GM21723 (cell line): ENCODE measurements around the gene BOK.
A peak's percentile ranks its signal among the peaks of the same experiment; 100 is the strongest.
"Not testable (repeated sequence)": the region's sequence is repeated elsewhere in the genome, so short reads cannot be mapped to it uniquely, and the experiment has no call there.

Source experiments
- ATAC-seq: cut with Tn5 transposase; IDR thresholded peaks from one replicate; pipeline ENCODE4 v1.9.1; 2021; ENCODE audit warnings: mild to moderate bottlenecking, moderate library complexity; ENCODE audit not compliant: unreplicated experiment

The BOK gene

DNA sequence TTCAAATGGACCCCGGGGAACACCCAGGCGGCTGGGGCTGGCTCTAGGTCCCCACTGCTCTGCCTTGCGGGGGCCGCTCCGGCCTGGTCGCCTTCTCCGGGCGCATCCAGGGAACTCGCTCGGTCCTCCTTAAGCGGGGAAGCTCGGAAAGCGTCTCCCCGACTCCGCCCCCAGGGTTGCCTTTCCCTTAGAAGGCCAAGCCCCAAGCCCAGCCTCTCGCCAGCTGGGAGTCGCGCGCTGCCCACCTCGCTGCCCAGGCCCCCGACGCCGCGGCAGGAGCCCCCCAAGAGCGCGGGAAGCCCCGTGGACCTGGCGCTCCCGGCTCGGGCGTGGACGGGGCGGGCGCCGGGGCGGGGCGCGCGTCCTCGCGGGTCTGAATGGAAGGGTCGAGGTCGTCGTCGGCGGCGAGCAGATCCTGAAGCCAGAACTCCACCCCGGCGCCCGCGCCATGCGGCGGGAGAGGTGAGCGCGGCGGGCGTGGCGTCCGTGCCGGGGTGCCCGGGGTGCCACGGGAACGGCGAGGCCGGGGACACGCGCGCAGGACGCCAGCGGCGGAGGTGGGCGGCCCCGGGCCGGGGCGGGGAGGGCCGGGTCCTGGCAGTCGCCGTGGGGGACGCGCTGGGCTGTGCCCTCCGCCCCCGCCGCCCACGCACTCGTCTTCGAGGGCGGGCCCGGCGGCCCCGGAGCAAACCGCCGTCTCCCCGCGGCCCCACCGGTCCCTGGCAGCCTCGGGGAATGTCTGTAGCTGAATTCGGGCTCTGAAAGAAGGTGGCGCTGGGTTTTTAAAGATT, at the start of gene BOK:
TSS of gene BOK (plus strand) at position 214 of the 791 bp plus-strand sequence. CDS start 739 bp downstream, outside the sequence.
- ATAC-seq = no peak

GRCh38 chr2:241509155-241509784, 49.3 kb upstream of the BOK start:
- no peak for ATAC-seq

GRCh38 chr2:241511091-241511741, 47.3 kb upstream of the BOK start:
- no peak for ATAC-seq

- ATAC-seq = no peak
Observed at GRCh38 chr2:241514553-241514952, 44.0 kb upstream of the BOK start.

- ATAC-seq = peak; percentile 72
Observed at GRCh38 chr2:241514986-241515737, 43.4 kb upstream of the BOK start.

DNA sequence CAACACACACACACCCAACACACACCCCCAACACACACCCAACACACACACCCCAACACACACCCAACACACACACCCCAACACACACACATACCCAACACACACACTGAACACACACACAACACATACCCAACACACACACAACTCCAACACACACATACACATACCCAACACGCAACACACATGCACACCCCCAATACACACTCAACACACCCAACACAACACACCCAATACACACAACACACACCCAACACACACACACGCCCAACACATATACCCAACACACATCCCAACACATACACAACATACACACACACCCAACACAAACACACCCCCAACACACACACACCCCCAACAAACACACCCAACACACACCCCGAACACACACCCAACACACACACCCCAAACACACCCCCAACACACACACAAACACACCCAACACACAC, 42.0 kb upstream of the BOK start:
- no peak for ATAC-seq

DNA sequence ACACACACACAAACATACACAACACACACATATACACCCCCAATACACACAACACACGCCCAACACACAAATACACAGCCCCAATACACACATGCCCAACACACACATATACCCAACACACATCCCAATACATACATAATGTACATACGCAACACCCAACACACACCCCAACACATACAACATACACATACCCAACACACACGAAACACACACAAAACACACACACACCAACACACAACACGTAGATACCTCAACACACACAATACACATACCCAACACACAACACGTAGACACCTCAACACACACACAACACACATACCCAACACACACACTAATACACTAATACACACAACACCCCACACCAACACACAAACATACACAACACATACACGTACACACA, 41.2 kb upstream of the BOK start:
- no peak for ATAC-seq

- ATAC-seq = no peak
Observed at GRCh38 chr2:241519669-241520068, 38.9 kb upstream of the BOK start.

DNA sequence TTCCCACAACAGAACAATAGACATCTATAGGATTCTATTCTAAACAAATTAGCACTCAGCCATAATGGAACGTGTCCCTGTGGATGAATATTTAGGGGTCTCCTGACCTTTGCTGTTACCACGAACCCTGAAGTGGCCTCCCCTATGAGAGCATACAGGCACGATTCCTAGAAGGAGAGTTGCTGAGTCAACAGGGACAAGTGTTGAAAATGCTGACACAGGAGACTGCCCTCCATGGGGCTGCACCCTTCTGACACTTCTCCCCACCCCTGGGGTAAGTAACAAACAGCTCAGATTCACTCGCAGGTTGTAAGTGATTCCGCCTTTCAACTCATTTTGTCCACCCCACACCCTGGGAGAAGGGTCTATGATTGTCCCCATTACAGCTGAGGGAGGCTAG, 36.1 kb upstream of the BOK start:
- no peak for ATAC-seq

- not testable (repeated sequence) for ATAC-seq
Observed at GRCh38 chr2:241525818-241526780, 32.4 kb upstream of the BOK start.

GRCh38 chr2:241530571-241530970, 28.0 kb upstream of the BOK start:
- ATAC-seq = no peak

DNA sequence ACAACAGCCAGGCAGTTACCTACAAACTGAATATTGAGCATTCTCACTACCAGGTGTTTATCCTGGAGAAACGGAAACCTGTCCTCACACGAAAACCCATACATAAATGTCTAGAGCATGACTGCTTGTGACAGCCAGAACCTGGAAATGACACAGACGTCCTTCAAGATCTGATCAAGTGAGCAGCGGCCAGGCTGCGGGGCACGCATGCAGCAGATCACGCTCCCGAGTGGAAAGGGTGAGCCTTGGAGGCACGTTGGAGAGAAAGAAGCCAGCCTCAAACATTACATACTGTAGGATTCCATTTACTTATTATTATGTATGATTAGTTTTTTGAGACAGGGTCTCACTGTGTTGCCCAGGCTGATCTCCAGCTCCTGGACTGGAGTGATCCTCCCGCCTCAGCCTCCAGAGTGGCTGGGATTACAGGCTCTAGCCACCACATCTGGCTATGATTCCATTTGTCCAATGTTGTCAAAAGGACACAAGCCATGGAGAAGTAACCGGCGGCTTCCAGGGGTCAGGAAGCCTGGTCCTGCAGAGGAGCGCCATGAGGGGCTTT, 27.3 kb upstream of the BOK start:
- ATAC-seq = no peak

DNA sequence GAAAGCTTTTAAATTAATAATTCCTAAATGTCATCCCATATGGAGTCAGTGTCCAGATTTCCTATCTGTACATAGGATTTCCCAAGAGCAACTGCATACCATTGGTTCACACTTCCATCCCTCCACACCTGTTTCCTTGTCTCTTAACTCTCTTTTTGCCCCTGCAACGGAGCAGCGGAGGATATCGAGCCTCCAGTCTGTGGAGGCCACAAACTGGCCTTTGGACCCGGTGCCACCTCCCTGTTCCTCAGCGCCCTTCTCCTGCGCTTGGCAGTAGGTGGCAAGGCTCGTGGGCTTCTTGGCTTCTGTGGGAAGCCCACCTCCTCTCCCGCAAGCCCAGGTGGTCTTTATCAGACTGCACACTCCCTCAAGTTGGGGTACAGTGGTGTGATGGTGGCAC, 26.4 kb upstream of the BOK start:
- ATAC-seq = no peak

DNA sequence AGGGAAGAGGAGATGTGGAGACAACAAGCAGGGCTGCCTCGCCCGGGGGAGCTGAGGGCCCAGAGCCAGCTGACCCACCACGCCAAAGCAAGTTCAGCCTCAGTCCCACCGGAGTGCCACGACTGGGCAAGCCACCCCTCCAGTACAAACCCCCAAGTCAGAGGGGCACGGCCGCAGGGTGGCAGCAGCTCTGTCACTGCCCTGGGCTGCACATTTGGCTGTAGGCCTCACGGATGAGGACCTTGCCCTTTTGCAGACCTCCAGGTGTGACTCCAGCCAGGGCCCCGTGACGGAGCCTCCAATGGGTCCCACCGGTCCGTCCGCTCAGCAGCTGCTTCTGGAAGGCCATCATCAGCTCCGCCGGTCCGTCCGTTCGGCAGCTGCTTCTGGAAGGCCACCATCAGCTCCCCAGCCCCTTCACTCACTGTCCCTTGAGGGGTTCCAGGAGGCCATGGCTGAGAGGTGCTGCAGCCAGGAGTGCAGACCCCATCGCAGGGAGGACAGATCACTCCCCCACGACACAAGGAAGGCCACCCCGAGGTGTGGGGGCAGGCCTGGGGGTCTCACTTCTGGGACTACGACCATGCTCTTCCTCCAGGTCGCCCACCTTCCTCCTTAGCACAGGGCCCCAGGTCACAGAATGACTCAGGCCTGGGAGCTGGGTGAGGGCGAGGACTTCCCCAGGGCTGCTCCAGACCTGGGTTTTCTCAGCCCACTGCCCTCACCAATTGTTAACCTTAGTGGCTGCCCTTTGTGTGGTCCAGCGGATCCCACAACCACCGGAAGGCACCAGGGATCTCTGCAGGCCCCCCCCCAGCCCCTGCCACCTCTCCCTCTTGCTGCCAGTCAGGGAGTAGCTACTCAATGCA, 25.6 kb upstream of the BOK start:
- no peak for ATAC-seq

GRCh38 chr2:241534293-241534692, 24.3 kb upstream of the BOK start:
- no peak for ATAC-seq

DNA sequence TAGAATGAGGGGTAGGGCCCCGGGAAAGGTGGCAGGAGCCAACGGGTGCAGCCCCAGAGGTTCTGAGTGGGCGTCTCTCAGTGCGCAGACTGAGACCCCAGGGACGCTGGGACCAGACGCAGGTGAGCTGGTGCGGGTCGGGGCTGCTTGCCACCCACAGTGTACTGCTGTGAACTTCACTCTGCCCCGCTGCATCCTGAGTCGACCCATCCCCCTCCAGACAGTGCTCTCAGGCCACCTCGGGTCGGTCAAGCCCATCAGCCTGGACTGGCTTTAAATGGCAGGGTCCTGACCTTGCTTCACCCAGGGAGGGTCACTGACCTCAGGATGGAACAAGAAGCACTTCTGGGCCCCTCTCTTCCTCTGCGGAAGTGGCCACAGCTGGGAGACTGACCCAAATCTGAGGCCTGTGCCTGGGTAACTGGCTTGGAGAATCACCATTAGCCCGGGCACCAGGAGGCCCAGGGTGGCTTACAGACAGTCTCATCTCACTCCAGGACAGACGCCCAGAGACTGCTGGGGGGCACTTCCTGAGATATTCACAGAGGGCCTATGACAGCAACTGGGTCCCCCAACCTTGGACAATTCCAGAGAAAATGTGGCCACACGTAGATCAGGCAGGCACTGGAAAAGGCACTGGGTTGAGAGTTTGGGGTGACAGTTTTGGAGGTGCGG, 23.7 kb upstream of the BOK start:
- no peak for ATAC-seq

DNA sequence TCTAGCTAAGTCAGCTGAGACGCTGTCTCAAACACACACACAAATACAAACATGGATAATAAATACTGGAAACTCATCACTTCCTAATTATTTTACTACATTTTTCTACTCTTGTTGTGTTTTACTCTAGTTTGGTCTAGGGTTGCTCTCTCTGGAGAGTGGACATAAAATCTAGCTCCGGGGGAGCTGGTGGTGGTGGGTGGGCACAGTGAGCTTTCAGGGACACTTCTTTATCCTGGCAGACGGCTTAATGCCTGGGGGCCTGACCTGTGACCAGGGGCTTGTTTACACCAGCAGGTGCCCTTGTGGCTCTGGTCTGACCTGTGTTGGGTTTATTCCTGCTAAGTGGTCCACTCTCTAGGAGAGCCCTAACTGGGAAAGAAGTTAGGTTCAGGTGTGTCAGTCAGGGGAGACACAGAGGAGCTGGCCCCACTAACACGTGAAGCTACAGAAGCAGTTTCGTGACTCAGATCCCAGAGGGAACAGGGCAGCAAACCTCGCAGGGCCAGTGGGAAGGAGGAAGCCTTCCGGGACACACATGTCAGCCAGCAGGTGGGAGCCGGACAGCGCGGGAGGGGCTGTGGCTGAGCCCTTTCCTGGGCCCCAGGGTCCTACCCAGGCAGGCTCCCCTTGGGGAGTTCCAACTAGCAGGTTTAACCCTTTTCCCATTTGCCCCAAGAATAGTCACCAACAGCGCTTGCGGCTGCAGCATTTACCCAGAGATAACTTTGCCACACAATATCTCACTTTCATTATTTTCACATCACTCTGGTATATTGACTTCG, 22.5 kb upstream of the BOK start:
- ATAC-seq = no peak
